Kidney (tissue), 14 donors: ENCODE results near the gene NELFB. TPM values are rescaled to one million over a fixed set of nuclear protein-coding genes. Genes with fewer than 3 reads are reported as not detected.
A peak's percentile ranks its signal among the peaks of the same experiment; 100 is the strongest.

Experiments
- DNase-seq, 5 donors: peaks; one replicate each; pipeline ENCODE4 v3.0.0-alpha.2; 2013 to 2020
- FAIRE-seq: peaks from 2 replicates; lab custom pipeline; 2012; peaks lifted over from hg19 to GRCh38; lab: Jason Lieb, UNC
- H3K27ac ChIP-seq, 2 donors: one replicate each; pipeline ENCODE4 v1.7.0; 2013; ENCODE audit warnings: low read depth in 2 of 2, low read length in 2 of 2, inconsistent platforms in 1 of 2
- H3K27me3 ChIP-seq: one replicate; pipeline ENCODE4 v1.7.1; 2013; ENCODE audit warnings: low read length, inconsistent platforms; ENCODE audit not compliant: control insufficient read depth, insufficient read depth
- H3K36me3 ChIP-seq, 3 donors: one replicate each; pipeline versions ENCODE4 v1.7.0 to v1.7.1; 2013; ENCODE audit warnings: low read length in 3 of 3, control low read depth in 1 of 3, inconsistent platforms in 1 of 3; ENCODE audit not compliant: insufficient read depth in 3 of 3, control insufficient read depth in 2 of 3
- H3K4me1 ChIP-seq, 3 donors: one replicate each; pipeline versions ENCODE4 v1.7.0 to v1.7.1; 2013; ENCODE audit warnings: low read length in 3 of 3, inconsistent platforms in 1 of 3, low read depth in 1 of 3; ENCODE audit not compliant: control insufficient read depth in 2 of 3, insufficient read depth in 2 of 3
- H3K4me3 ChIP-seq, 3 donors: one replicate each; pipeline versions ENCODE4 v1.7.0 to v1.8.1; 2013; ENCODE audit warnings: low read length in 3 of 3, control low read depth in 1 of 3, inconsistent platforms in 1 of 3
- H3K9ac ChIP-seq, 3 donors: one replicate each; pipeline versions ENCODE4 v1.7.0 to v1.7.1; 2013; ENCODE audit warnings: low read length in 3 of 3, control low read depth in 1 of 3, inconsistent platforms in 1 of 3
- H3K9me3 ChIP-seq, 3 donors: one replicate each; pipeline versions ENCODE4 v1.7.0 to v1.7.1; 2013; ENCODE audit warnings: low read length in 3 of 3, control low read depth in 1 of 3, inconsistent platforms in 1 of 3; ENCODE audit not compliant: control insufficient read depth in 2 of 3, insufficient read depth in 1 of 3
- CTCF ChIP-seq: IDR thresholded peaks from 3 replicates; pipeline ENCODE4 v1.5.1; 2012; ENCODE audit warnings: mild to moderate bottlenecking, moderate library complexity, borderline replicate concordance; ENCODE audit not compliant: insufficient read depth; ENCODE audit errors: extremely low read depth
- intact Hi-C: fragments of 100-400 bp; cut with DNase I; formaldehyde crosslinking; loops from one replicate; pipeline ENCODE4 v1.11.1; 2022
- polyA plus RNA-seq: library from polyadenylated mRNA; stranded (reverse); fragments of 350-450 nt; fragmentation: Illumina TruSeq; extraction: RNeasy Lipid Tissue Mini Kit (QIAGEN cat#74804); gene quantifications from one replicate; pipeline ENCODE4 v1.2.3, GENCODE V29; 2014; ENCODE audit warnings: low read depth, low replicate concordance; ENCODE audit not compliant: insufficient read depth
- total RNA-seq: library from RNA; stranded (reverse); fragmentation: NEBNext Ultra II Directional; extraction: Animal tissue kit (Norgen Biotek cat#: 25700); gene quantifications from one replicate; pipeline ENCODE4 v1.2.1, GENCODE V29; 2021
- donor health status: control.
- donor health status: control.
- donor health status: control.
- donor health status: control.
- donor health status: control.
- donor health status: DM: yes; HTN: yes; CAD: no.
- donor health status: Normal renal cell carcinoma (clear cell type).

Gene NELFB
- total and polyA plus RNA-seq, 2 donors from 2014 or later = 43.8 to 57.3 TPM

- DNase-seq = peak in 3 of 5 donors; percentile 34 to 69 (median 43)
- Histone ChIP-seq H3K36me3 (peaks cover 2 to 13% (median 6%) of the 10 kb centered on the region in 3 donors), H3K27me3 (no peaks in the 10 kb centered on the region), H3K9me3 (no peaks in the 10 kb centered on the region), H3K4me1 (peaks cover 0 to 15% (median 7%) of the 10 kb centered on the region in 3 donors), H3K9ac (no peak overlapping the region), H3K27ac (no peak overlapping the region), H3K4me3 (no peak overlapping the region)
- FAIRE-seq = no peak
- intact Hi-C loops = no loop called here
- TF ChIP-seq CTCF = no peak
Observed at GRCh38 chr9:137244486-137245449, 10.4 kb upstream of the NELFB start.

GRCh38 chr9:137245450-137246421 lies 9.4 kb upstream of the NELFB start:
- FAIRE-seq (no peak), DNase-seq (peak in 1 of 5 donors; percentile 46)
- no peaks in the 10 kb centered on the region for H3K27me3 ChIP-seq
- peaks cover 2 to 13% (median 6%) of the 10 kb centered on the region in 3 donors for H3K36me3 ChIP-seq
- no peak overlapping the region for H3K4me3 ChIP-seq
- no peak for TF ChIP-seq CTCF
- H3K27ac ChIP-seq = no peak overlapping the region
- no peaks in the 10 kb centered on the region for H3K9me3 ChIP-seq
- intact Hi-C loops = no loop called here
- H3K9ac ChIP-seq = no peak overlapping the region
- H3K4me1 ChIP-seq = peaks cover 0 to 15% (median 7%) of the 10 kb centered on the region in 3 donors

- no peak overlapping the region for H3K4me3 ChIP-seq
Observed at GRCh38 chr9:137247135-137247915, 7.8 kb upstream of the NELFB start.

More at GRCh38 chr9:137247135-137247915, 7.8 kb upstream of the NELFB start:
- Histone ChIP-seq H3K27ac (no peak overlapping the region), H3K9me3 (no peaks in the 10 kb centered on the region), H3K9ac (no peak overlapping the region), H3K36me3 (peaks cover 2 to 13% (median 6%) of the 10 kb centered on the region in 3 donors), H3K27me3 (no peaks in the 10 kb centered on the region), H3K4me1 (peaks cover 0 to 12% (median 5%) of the 10 kb centered on the region in 3 donors)
- no peak for TF ChIP-seq CTCF
- intact Hi-C loops = no loop called here
- DNase-seq = peak in 4 of 5 donors; percentile 34 to 61 (median 38)
- no peak for FAIRE-seq
